Measurements from ENCODE around the gene TMOD1. TPM values are rescaled to one million over a fixed set of nuclear protein-coding genes. Genes with fewer than 3 reads are reported as not detected.
"Not testable (repeated sequence)": the region's sequence is repeated elsewhere in the genome, so short reads cannot be mapped to it uniquely, and the experiment has no call there.

The TMOD1 gene
- total RNA-seq, 1 experiment from 2014 or later, result 0.14 TPM

DNA sequence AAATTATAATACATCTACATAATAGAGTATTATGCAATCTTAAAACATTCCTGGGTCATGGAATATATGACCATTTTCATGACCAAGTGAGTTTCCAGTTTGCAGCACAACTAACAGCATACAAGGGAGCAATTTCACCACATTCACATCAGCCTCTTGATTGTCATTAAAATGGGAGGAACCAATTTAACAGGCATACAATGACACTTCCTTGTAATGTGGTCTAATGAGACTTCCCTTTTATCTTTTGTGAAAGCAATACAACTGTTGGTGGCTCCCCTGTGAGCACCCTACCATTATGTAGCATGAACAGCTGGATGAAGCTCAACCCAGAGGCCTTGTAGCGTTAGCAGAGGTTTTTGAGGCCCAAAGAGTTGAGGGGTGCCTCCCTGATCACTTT lies 13.6 kb upstream of the TMOD1 start:
- H3K9me3 Mint-ChIP-seq (ENCODE audit: low read depth, unreplicated experiment), result no peaks in the 10 kb centered on the region
- no peak for DNase-seq
- TF ChIP-seq, protein P1, sequence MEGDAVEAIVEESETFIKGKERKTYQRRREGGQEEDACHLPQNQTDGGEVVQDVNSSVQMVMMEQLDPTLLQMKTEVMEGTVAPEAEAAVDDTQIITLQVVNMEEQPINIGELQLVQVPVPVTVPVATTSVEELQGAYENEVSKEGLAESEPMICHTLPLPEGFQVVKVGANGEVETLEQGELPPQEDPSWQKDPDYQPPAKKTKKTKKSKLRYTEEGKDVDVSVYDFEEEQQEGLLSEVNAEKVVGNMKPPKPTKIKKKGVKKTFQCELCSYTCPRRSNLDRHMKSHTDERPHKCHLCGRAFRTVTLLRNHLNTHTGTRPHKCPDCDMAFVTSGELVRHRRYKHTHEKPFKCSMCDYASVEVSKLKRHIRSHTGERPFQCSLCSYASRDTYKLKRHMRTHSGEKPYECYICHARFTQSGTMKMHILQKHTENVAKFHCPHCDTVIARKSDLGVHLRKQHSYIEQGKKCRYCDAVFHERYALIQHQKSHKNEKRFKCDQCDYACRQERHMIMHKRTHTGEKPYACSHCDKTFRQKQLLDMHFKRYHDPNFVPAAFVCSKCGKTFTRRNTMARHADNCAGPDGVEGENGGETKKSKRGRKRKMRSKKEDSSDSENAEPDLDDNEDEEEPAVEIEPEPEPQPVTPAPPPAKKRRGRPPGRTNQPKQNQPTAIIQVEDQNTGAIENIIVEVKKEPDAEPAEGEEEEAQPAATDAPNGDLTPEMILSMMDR (IDR thresholded peaks at IDR 0.05; ENCODE audit: unreplicated experiment), result no peak
- no TSS peak for BruUV-seq (replicated peaks)
- H3K4me3 Mint-ChIP-seq (ENCODE audit: low read depth, unreplicated experiment), result no peak overlapping the region
- H3K36me3 Mint-ChIP-seq (ENCODE audit: insufficient read depth, unreplicated experiment), result no peaks in the 10 kb centered on the region
- H3K27me3 Mint-ChIP-seq (ENCODE audit: unreplicated experiment), result no peaks in the 10 kb centered on the region
- CTCF ChIA-PET, result no interaction called here
- intact Hi-C loops (cut with micrococcal nuclease; ENCODE audit: unreplicated experiment), result no loop called here
- no peak overlapping the region for H3K27ac Mint-ChIP-seq (ENCODE audit: unreplicated experiment)
- H3K4me1 Mint-ChIP-seq (ENCODE audit: low read depth, unreplicated experiment), result no peaks in the 10 kb centered on the region

DNA sequence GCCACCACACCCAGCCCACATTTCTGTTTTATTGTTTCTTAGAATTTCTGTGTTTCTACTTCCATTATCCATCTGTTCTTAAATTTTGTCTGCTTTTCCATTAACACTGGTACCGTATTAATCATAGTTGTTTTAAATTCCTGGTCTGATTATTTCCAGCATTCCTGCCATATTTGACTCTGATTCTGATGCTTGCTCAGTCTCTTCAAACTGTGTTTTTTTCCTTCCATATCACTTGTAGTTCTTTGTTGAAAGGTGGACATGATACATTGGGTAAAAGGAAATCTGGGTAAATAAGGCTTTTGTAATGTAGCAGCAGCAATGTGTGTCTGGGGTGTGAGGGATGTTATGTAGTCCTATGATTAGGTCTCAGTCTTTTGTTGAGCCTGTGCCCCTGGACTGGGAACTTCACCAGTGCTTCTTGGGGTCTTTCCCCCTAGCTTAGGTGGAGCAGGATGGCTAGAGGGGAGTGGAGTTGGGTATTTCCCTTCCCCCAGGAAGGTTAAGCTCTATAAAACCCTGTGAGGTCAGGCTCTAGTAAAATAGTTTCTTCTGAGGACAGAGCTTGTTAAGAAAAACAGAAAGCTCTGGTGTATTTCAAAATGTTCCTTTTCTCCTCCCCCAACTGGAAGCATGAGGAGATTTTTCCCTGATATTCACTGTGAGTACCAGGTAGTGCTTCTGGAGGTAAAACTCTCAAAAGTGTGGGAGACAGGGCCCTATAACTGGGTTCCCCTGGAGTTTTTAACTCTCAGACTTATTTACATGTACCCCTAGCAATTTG lies 10.1 kb upstream of the TMOD1 start:
- Mint-ChIP-seq H3K36me3 (ENCODE audit: insufficient read depth, unreplicated experiment) (no peaks in the 10 kb centered on the region), H3K27me3 (ENCODE audit: unreplicated experiment) (no peaks in the 10 kb centered on the region), H3K9me3 (ENCODE audit: low read depth, unreplicated experiment) (no peaks in the 10 kb centered on the region), H3K4me1 (ENCODE audit: low read depth, unreplicated experiment) (no peaks in the 10 kb centered on the region), H3K27ac (ENCODE audit: unreplicated experiment) (no peak overlapping the region), H3K4me3 (ENCODE audit: low read depth, unreplicated experiment) (no peak overlapping the region)
- no TSS peak for BruUV-seq (replicated peaks)
- TF ChIP-seq, protein P1 (IDR thresholded peaks at IDR 0.05; ENCODE audit: unreplicated experiment), result no peak
- CTCF ChIA-PET, result interaction anchor here (0.6 kb wide), 1 partner anchor 208 kb away, joined by 7 read pairs; no protein-coding TSS in a partner anchor
- intact Hi-C loops (cut with micrococcal nuclease; ENCODE audit: unreplicated experiment), result no loop called here
- no peak for DNase-seq

DNA sequence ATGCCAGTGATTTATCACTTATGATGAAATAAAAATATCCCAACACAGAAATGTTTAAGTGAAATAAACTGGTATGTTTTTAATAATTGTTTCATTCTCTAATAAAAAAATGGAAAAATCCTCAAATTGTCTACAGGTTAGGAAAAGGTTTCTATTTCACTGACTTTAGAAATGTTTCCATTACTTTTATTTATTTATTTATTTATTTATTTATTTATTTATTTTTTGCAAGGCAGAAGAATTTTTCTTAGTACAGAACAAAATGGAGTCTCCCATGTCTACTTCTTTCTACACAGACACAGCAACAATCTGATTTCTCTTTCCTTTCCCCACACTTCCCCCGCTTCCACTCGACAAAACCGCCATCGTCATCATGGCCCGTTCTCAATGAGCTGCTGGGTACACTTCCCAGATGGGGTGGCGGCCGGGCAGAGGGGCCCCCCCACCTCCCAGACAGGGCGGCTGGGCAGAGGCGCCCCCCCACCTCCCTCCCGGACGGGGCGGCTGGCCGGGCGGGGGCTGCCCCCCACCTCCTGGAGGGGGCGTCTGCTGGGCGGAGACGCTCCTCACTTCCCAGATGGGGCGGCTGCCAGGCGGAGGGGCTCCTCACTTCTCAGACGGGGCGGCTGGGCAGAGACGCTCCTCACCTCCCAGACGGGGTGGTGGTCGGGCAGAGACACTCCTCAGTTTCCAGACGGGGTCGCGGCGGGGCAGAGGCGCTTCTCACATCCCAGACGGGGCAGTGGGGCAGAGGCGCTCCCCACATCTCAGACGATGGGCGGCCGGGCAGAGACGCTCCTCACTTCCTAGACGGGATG lies 3.7 kb upstream of the TMOD1 start:
- CTCF ChIA-PET; H3K9me3 Mint-ChIP-seq (ENCODE audit: low read depth, unreplicated experiment); DNase-seq; H3K4me1 Mint-ChIP-seq (ENCODE audit: low read depth, unreplicated experiment); H3K36me3 Mint-ChIP-seq (ENCODE audit: insufficient read depth, unreplicated experiment); intact Hi-C loops (cut with micrococcal nuclease; ENCODE audit: unreplicated experiment); BruUV-seq (replicated peaks); H3K27me3 Mint-ChIP-seq (ENCODE audit: unreplicated experiment); H3K4me3 Mint-ChIP-seq (ENCODE audit: low read depth, unreplicated experiment); H3K27ac Mint-ChIP-seq (ENCODE audit: unreplicated experiment): not testable (repeated sequence)

DNA sequence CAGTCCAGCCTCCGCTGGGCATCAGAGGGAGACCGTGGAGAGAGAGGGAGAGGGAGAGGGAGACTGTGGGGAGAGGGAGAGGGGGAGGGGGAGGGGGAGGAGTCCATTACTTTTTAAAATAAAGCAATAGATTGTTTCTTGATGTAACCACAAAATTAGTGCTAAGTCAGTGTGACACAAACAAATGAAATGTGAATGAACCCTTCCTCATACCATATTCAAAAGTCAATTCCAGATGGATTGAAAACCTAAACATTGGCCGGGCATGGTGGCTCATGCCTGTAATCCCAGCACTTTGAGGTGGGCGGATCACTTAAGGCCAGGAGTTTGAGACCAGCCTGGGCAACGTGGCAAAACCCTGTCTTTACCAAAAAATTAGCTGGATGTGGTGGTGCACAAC lies 2.6 kb upstream of the TMOD1 start:
- BruUV-seq (replicated peaks); H3K4me1 Mint-ChIP-seq (ENCODE audit: low read depth, unreplicated experiment); intact Hi-C loops (cut with micrococcal nuclease; ENCODE audit: unreplicated experiment); H3K4me3 Mint-ChIP-seq (ENCODE audit: low read depth, unreplicated experiment); CTCF ChIA-PET; H3K27me3 Mint-ChIP-seq (ENCODE audit: unreplicated experiment); H3K27ac Mint-ChIP-seq (ENCODE audit: unreplicated experiment); H3K9me3 Mint-ChIP-seq (ENCODE audit: low read depth, unreplicated experiment); DNase-seq: not testable (repeated sequence)
- peaks cover 10% of the 10 kb centered on the region for H3K36me3 Mint-ChIP-seq (ENCODE audit: insufficient read depth, unreplicated experiment)

DNA sequence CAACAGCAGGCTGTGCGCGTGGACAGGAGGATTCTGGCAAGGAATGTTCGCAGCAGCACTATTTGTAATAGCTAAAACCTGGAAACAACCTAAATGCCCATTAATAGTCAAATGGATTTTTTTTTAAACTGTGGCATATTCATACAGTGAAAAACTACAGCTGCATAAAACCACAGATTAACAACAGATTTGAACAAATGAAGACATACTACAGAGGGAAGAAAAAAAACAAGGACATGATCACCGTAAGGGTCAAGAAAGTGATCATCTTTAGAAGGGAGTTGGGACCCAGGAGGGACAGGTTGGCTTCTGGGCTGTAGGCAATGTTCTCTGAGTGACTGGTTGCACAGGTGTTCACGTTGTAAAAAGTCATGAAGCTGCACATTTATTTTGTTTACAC lies 1.2 kb upstream of the TMOD1 start:
- no peak for DNase-seq
- H3K4me1 Mint-ChIP-seq (ENCODE audit: low read depth, unreplicated experiment), result peaks cover 9% of the 10 kb centered on the region
- intact Hi-C loops (cut with micrococcal nuclease; ENCODE audit: unreplicated experiment), result loop anchor here (5.0 kb wide), 1 partner anchor 97 kb away; no protein-coding TSS in a partner anchor
- H3K27me3 Mint-ChIP-seq (ENCODE audit: unreplicated experiment), result no peaks in the 10 kb centered on the region
- CTCF ChIA-PET, result interaction anchor here (0.6 to 0.8 kb wide), 3 partner anchors 20 to 1392 kb away, joined by 3 to 7 read pairs (median 5); no protein-coding TSS in a partner anchor
- BruUV-seq (replicated peaks), result no TSS peak
- no peak overlapping the region for H3K27ac Mint-ChIP-seq (ENCODE audit: unreplicated experiment)
- H3K4me3 Mint-ChIP-seq (ENCODE audit: low read depth, unreplicated experiment), result no peak overlapping the region
- TF ChIP-seq, protein P1 (IDR thresholded peaks at IDR 0.05; ENCODE audit: unreplicated experiment), result no peak
- peaks cover 10% of the 10 kb centered on the region for H3K36me3 Mint-ChIP-seq (ENCODE audit: insufficient read depth, unreplicated experiment)
- no peaks in the 10 kb centered on the region for H3K9me3 Mint-ChIP-seq (ENCODE audit: low read depth, unreplicated experiment)
